GM11168 (cell line): ENCODE data around the gene NOXO1.

Experiments used
- in situ Hi-C: fragments of 300-500 bp; cut with MboI; formaldehyde crosslinking; loops from one replicate; pipeline ENCODE4 v1.12.0; 2022; ENCODE audit warnings: low sequenced_read_pairs; ENCODE audit not compliant: unreplicated experiment

The NOXO1 gene, protein sequence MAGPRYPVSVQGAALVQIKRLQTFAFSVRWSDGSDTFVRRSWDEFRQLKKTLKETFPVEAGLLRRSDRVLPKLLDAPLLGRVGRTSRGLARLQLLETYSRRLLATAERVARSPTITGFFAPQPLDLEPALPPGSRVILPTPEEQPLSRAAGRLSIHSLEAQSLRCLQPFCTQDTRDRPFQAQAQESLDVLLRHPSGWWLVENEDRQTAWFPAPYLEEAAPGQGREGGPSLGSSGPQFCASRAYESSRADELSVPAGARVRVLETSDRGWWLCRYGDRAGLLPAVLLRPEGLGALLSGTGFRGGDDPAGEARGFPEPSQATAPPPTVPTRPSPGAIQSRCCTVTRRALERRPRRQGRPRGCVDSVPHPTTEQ

DNA sequence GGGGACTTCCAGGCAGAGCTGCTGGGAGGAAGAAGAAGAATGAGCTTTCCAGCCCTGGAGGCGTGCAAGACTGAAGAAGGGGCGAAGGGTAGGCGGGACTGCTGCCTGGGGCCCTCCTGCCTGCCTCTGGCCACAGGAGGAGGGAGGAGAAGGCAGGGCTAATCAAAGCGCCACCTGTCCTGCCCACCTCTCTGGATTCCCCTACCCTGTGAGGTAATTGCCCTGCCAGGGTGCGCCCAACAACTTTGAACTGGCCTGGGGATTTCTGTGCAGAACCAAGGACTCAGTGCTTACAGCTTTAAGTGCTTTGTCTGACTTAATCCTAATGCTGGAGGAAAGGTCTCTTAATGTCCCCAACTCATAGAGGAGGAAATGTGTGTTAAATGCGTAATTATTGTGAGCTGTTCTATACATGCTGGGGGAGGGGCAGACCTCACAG is at the start of gene NOXO1:
Gene NOXO1 (minus strand): TSS at position 72 of the 439 bp plus-strand sequence. CDS start 290 bp downstream, outside the sequence.
- in situ Hi-C loops: no loop called here

DNA sequence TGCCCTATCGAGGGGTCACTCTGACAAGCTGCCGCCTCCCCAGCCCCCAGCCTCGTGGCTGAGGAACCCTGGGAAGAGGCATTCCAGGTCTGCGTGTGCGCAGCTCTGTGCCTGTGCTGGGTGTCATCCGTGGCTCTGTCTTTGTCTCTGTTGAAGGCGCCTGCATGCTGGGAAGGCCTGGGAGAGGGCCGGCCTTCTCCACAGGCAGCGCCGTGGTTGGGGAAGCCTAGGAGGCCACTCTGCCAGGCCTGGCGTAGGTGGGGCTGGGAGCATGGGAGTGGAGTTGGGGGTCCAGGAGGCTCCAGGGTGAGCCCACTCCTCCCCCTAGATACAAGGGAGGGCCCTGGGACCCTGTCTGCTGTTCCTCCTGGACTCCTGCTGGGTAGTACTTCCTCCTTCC is 48.8 kb upstream of the NOXO1 start:
- in situ Hi-C loops: no loop called here

DNA sequence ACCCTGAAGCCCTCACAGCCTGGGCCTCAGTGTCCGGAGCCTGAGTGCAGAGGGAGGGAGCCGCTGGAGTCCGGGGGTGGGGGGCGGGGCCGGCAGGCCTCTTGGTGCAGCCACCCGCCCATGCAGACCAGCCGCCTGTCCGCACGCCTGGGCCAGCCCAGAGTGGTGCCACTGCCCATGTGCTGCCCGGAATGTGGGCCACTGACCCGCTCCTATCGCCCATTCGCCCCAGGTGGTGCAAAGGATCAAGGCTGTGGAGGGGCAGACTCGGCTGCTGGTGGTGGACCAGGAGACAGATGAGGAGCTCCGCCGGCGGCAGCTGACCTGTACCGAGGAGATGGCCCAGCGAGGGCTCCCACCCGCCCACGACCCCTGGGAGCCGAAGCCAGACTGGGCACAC is 48.1 kb upstream of the NOXO1 start:
- in situ Hi-C loops: no loop called here

DNA sequence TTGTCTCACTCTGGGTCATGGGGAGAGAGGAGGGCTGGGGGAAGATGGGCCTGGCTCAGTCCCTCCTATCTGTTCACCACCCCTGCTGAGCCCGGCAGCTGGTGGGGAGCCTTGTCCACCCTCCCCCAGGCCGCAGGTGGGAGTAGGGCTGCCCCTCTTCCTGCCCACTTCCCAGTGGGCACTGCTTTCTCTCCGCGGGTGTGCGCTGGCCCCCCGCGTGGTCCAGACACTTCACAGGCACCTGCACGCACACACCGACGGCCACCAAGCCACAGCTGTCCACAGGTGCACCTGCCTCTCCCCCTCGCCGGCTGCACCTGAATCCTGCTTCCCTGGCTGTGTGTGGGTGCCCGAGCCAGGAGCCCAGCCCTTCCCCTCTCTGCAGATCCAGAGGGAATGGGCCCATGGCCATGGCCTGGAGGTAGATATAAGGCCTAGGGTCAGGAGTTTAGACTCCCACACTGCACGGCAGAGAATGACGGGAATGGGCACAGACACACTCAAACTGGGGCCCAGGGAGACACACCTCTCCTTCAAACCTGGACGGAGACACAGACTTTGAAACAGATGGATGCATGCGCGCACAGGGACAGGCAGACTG is 47.5 kb upstream of the NOXO1 start:
- in situ Hi-C loops: no loop called here

DNA sequence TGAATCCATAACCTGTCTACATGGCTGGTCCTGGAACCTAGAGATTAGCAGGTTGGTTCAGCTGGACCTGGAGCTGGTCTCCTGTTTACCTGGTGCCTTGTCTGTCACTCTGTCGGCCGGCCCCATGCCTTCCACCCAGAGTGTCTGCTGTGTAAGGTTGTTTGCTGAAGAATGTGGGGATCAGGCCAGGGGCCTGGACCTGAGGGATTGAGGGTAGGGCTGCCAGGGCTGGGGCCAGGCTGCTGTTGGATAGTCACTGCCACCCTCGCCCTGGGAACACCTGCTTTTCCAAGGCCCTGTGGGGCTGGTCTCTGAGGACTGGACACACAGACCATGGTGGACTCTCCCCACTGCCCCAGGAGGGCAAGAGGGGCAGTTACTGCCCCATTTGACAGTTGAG is 46.9 kb upstream of the NOXO1 start:
- in situ Hi-C loops: no loop called here

DNA sequence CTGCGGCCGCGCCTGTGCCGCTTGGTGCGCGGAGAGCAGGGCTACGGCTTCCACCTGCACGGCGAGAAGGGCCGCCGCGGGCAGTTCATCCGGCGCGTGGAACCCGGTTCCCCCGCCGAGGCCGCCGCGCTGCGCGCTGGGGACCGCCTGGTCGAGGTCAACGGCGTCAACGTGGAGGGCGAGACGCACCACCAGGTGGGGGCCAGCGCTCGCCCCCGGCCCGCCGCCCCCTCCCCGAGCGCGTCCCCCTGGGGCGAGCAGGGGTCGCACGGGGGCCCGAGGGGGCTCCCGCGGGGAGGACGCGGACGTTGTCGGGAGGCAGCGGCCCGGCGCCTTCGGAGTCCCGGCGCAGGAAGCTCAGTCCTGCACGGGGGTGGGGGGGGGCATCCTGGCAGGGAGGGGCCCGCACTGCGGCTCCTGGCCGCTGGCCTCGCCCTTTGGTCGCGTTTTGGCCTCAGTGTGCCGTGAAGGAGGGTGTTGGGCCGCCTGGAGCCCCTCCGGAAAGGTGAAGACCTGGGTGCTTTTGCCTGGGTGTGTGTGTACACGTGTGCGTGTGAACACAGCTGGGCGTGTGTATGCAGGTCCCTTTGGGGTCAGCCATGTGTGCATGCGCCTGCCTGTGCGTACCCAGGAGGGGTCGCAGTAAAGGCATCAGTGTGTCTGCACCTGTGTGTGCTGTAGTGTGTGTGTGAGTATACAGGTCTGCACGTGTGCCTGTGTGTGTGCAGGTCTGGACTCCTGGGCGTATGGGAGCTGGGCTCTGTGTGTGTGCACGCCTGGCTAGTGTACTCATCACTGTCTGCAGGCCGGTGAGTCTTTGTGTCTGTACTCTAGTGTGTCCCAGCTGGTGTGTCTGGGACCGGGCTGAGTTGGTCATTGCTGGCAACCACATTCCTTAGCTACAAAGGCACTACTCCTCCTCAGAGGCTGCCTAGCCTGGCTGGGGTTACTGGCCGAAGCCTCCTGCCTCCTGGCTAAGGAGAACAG is 46.0 kb upstream of the NOXO1 start:
- in situ Hi-C loops: no loop called here

DNA sequence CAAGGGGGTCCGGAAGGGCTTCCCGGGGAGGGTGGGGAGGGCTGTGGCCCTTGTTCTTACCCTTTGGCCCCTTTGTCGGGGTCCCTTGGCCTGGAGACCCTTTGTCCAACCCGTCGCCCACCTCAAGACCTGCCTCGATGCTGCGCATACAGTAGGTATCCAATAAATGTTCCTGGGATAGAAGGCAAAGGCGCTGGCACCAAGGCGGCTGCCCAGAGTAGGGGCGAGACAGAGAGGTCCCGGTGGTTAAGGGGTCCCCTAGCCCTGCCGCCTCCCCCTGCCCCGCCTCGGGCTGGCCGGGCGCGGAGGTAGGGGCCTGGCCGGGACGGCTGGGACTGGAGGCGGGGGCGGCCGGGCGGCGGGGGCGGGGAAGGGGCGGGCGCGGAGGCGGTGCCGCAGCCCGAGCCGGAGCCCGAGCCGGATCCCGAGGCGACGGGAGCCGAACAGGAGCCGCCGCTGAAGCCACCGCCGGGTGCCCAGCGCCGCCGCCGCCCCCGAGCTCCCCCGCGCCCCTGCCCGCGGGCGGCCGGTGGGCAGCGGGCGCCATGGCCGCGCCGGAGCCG is 45.3 kb upstream of the NOXO1 start, which contains the start of gene NHERF2:
Gene NHERF2 (plus strand): TSS at position 442 of the 563 bp plus-strand sequence. CDS start 104 bp downstream, at position 546.
- in situ Hi-C loops: no loop called here

DNA sequence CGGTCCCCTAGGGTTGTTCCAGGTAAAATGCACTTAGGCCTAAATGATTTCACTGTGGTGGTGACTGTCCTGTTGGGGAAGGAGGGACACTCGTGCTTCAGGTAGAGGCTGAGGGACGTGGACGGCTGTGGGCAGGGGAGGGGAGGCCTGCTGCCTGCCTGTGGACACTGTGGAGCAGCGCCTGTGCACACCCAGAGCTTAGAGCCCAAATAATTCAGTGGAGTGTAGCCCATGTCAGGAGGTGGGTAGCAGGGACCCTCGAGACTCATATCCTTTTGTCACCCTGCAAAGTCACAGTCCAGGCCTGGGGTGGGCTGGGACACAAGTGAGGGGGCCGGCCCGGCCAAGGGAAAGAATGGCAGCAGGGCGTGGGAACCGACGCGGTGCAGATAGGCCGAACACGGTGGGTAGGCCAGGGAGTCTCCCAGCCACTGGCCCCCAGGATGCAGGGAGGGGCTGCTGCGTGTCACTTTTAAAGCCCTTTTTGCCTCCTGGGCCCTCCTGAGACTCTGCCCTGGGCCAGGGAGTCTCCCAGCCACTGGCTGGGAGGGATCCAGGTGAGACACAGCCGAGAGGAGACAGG is 44.7 kb upstream of the NOXO1 start:
- in situ Hi-C loops: no loop called here

DNA sequence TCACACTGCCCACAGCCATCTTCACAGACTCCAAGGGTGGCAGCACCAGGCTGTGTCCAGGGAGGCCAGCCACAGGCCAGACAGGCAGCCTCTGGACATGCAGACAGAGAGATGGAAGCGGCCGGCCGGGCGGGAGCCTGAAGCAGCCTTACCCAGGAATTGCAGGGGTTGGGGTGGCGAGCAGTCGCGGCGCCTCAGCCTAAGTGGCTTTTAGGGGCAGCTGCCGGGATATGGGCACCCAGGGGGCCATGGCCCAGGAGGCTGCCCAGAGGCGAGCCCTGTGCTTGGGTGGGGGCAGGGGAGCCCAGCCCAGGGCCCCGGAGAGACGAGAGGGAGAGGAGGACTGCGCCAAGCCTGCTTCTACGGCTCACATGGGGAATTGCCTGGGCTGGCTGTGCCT is 44.0 kb upstream of the NOXO1 start:
- in situ Hi-C loops: no loop called here

DNA sequence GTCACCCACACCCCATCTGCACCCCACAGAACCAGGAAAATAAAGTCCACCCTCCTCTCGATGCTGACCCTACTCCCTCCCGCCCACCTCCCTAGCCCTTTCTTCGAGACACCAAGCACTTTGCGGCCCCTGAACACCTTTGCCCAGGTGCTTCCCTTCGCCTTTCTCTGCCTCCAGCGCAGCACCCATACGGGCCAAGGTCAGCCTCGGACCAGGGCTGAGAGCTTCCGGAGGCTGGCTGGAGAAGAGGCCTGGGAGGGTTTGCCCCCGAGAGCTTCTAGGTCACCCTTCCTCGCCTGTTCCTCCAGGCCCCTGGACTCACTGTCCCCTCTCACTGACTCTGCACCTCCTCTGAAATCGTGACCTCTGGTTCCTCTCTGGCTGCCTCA is 42.8 kb upstream of the NOXO1 start:
- in situ Hi-C loops: loop anchor here (25.0 kb wide), 1 partner anchor 463 kb away; the partner anchor contains the start of gene TBC1D24

DNA sequence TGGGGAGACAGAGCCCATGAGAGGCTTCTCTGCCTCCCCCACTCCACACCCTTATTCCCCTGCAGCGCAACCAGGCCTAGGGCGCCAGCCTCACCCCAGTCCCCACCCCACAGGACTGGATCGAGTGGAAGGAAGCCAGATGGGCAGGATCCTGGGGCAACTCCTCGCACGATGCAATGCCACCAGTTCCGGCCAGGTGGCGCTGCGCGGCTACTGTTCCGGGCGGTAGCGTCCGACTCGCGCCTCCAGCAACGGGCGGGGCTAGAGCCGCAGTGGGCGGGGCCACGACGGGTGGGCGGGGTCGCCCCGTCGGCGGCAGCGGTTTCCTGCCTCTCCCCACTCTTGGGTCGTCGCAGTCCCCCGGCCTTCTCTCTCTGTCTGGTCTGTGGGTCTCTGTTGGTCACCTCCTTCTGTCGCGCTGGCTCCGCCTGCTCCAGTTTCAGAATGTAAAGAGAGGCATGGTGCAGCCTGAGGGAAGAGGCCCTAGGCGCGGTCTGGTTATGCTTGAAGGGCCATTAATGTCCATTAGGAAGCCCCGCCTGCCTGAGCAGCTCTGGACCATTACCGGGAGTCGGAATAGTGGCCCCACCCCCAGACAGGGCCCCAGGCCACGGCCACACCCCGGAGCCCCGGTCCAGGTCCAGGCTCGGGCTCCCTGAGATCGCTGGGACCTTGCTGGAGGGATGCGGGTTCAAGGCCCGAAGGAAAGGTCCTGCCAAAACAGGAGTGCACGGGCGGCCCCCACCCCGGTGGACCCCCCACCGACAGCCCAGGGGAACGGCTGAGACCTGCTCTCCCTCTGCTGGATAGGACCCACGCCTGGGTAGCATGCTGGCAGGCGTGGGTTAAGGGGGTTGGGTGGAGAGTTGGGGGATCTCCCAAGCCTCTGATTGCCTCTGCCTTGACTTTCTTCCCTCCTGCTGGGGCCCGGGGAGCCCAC is 42.1 kb upstream of the NOXO1 start:
- in situ Hi-C loops: loop anchor here (25.0 kb wide), 1 partner anchor 464 kb away; the partner anchor contains the start of gene TBC1D24

DNA sequence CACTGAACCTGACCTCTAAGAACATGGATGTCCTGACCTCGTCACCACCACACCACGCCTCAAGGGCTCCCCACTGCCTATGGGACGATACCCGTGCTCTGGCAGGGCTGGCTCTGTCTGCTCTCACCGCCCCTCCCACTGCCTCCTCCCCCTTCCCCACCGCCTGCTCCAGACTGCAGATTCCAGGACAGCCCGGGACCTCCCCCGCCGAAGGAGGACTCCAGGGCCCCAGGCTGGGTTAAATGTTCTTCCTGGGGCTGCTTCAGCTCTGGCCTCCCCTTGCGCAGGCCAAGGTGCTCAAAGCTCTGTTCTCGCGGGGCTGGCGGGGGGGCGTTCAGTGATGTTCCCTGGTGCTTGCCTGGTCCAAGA is 41.4 kb upstream of the NOXO1 start:
- in situ Hi-C loops: loop anchor here (25.0 kb wide), 1 partner anchor 465 kb away; the partner anchor contains the start of gene TBC1D24

DNA sequence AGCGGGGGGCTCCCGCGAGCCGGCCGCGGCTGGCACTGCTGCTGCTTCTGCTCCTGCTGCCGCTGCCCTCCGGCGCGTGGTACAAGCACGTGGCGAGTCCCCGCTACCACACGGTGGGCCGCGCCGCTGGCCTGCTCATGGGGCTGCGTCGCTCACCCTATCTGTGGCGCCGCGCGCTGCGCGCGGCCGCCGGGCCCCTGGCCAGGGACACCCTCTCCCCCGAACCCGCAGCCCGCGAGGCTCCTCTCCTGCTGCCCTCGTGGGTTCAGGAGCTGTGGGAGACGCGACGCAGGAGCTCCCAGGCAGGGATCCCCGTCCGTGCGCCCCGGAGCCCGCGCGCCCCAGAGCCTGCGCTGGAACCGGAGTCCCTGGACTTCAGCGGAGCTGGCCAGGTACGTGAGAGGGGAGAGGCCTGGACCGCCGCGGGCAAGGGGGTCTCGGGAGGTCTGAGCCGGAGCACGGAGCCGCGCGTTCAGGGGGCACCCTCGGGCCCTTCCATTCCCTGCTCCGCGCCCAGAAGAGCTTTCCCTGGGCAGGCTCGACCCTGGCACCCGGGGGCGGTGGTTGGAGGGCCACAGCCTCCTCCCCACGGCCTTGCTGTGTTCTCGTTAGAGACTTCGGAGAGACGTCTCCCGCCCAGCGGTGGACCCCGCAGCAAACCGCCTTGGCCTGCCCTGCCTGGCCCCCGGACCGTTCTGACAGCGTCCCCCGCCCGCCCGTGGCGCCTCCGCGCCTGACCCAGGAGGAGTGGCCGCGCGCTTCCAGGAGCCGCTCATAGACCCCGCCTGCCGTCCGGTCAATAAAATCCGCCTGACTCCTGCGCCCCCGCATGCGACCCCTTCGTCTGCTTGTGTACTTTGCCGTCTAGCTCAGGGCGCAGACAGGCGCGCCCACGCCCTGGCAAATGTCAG is 38.9 kb upstream of the NOXO1 start:
- in situ Hi-C loops: loop anchor here (10.0 to 25.0 kb wide), 2 partner anchors 125 to 467 kb away; partner anchors contain the start of genes RAB26 and TBC1D24

DNA sequence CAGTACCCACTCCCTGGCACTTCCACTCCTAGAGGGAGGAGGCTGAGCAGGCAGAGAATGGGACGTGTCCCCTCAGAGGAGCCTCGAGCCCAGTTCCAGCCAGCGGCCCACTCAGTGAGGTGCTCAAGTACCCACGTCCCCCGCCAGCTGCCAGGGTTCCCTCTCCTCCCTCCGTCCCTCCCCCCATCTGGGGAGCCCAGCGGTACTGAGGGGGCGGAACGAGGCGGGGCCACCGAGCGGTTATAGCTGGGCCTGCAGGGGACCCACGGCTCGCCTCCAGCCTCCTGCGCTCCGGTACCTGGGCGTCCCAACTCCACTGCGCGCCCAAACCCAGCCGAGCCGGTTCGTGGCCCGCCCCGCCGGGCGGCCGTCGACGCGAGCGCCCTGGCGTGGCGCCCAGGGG is 38.2 kb upstream of the NOXO1 start, which contains the start of gene NPW:
Gene NPW (plus strand): TSS at position 268 of the 403 bp plus-strand sequence.
- in situ Hi-C loops: loop anchor here (10.0 to 25.0 kb wide), 2 partner anchors 125 to 468 kb away; partner anchors contain the start of genes RAB26 and TBC1D24

DNA sequence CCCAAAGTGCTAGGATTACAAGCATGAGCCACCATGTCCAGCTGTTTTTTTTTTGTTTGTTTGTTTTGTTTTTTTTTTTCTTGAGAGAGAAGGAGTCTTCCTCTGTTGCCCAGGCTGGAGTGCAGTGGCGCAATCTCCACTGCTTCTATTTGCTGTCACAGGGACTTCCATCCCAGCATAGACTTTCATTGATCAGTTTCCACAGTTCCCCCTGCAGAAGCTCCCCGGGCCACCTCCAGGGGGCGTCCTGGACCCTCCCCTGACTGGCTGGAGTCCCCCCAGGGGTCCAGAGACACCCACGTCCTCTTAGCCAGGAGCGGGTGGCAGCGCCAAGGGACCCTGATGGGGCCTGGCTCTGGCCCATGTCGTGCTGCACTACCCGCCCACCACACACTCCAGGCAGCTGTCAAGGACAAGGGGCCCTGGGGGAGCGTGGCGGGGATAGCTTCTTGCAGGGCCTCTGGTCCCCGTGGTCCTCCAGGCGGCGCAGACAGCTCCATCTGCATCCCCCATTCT is 35.2 kb upstream of the NOXO1 start:
- in situ Hi-C loops: loop anchor here (10.0 to 25.0 kb wide), 2 partner anchors 128 to 471 kb away; partner anchors contain the start of genes RAB26 and TBC1D24

DNA sequence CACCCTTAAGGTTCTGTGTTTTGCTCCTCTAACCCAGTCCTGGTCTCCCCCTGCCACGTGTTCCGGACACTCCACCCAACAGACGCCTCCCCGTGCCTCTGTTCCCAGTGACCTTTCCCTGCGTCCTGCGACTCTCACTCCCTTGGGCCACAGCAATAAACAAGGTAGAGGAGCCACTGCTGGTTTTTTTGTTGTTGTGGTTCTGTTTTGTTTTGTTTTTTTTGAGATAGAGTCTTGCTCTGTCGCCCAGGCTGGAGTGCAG is 34.6 kb upstream of the NOXO1 start:
- in situ Hi-C loops: loop anchor here (10.0 to 25.0 kb wide), 2 partner anchors 129 to 471 kb away; partner anchors contain the start of genes RAB26 and TBC1D24
